NCI-H1092 (cell line): ENCODE results near the gene ALCAM.
"Not testable (repeated sequence)": the region's sequence is repeated elsewhere in the genome, so short reads cannot be mapped to it uniquely, and the experiment has no call there.

Source experiments
- DNase-seq: peaks from one replicate; lab custom pipeline; 2025; lab: John Stamatoyannopoulos, UW

The ALCAM gene

DNA sequence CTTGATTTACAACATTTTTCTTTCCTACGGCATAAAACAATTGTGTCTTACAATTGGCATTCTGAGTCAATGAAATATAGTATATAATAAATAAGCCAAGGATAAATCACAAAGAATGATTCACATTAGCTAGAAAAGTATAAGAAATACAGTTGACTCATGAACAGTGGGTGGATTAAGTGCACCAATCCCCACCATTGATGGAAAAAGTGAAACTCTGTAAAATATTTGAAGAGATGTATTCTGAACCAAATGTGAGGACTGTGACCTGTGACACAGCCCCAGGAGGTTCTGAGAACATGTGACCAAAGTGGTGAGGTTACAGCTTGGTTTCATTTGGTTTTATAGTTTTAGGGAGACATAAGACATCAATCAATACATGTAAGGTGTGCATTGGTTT is 227.5 kb downstream of the ALCAM start:
- no peak for DNase-seq

DNA sequence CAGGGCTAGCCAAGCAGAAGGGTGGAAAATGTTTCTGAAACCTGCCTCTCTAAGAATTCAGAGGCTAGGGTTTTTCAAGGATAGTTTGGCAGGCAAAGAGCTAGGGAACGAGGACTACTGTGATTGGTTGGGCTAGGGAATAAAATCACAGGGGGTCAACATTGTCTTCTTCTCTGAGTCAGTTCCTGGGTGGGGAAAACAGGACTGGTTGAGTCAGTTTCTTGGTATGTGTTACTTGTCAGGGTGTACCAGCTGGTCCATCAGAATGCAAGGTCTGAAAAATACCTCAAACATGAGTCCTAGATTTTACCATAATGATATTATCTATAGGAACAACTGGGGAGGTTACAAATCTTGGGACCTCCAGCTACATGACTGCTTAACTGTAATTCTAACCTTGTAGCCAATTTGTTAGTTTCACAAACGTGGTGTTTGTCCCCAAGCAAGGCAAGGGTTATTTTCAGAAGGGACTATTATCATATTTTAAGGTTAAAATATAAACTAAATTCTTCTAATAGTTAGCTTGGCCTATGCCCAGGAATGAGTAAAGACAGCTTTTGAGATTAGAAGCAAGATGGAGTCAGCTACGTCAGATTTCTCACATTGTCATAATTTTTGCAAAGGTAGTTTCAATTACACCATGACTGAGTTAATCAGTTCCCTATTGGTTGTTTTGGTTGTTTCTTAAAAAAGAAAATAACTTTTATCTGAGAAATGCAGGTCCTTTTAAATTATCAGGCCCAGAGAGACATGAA is 231.5 kb downstream of the ALCAM start:
- DNase-seq = no peak

DNA sequence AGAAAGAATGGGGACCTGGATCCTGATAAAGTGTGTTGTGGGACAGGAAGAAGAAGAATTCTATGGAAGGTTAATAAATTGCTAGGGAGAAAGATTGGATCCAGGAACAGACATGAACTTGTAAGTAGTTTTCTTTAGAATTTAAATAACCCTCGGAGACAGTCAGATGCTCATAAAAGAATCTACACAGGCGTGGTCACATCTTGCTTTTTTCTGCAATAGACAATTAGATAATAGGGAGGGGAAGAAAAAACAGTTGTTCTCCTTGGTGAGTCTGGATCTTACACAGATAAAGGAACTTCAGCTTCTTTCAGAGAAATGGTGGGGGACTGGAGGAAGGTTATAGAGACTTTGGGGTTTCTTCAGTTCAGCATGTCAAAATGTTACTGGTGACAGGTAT is 232.6 kb downstream of the ALCAM start:
- no peak for DNase-seq

DNA sequence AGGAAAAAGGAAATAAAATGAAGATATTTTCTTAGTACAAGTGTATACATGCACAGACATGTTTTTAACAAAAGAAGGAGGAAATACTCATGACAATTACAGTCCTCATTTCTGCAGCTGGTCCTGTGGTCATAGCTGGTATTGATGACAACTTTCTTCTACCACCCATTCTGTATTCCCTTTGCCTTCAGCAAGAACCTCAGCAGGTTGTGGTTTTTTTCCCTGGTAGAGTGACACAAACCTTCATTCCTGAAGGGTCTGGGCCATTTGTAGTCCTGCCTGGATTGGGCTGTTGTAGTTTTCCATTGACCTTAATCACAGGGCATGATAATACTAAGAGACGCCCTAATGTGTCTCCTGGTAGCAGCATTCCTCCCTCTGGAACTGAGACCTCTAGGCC is 235.0 kb downstream of the ALCAM start:
- DNase-seq = not testable (repeated sequence)

DNA sequence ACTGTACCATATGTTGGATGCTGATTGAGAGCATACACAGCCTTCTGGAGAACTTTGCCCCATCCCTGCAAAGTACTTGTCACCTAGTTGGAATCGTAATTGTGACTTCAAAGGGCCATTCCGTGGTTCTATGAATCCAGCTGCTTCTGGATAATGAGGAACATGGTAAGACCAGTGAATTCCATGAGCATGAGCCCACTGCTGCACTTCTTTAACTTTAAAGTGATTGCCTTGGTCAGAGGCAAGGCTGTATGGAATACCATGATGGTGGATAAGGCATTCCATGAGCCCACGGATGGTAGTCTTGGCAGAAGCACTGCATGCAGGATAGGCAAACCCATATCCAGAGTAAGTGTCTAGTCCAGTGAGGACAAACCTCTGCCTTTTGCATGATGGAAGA is 235.6 kb downstream of the ALCAM start:
- DNase-seq = not testable (repeated sequence)

DNA sequence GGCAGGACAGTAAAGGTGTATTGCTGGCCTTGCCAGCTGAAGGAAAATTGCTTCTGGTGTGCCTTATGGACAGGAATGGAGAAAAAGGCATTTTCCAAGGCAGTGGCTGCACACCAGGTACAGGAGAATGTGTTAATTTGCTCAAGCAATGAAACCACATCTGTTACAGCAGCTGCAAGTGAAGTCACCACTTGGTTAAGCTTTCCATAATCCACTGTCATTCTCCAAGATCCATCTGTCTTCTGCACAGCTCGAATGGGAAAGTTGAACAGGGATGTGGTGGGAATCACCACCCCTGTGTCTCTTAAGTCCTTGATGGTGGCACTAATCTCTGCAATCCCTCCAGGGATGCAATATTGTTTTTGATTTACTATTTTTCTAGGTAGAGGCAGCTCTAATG is 236.8 kb downstream of the ALCAM start:
- not testable (repeated sequence) for DNase-seq

DNA sequence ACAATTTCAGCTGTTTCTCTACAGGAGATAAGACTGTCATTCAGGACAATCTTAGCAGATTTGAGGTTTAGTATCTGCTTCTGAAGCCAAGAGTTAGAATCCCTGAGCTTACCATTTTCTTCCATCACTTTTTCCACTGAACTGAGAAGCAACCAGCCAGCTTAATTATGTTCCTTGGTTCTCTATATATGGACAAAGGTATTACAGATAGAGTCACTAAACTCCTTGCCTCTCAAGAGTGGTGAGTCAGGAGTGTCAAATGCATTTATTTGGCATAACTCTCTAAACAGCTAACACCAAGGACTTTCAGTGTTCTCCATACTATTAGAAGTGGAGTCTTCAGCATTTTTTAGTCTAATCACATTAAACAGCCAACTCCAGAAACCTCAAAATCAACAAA is 239.3 kb downstream of the ALCAM start:
- no peak for DNase-seq

DNA sequence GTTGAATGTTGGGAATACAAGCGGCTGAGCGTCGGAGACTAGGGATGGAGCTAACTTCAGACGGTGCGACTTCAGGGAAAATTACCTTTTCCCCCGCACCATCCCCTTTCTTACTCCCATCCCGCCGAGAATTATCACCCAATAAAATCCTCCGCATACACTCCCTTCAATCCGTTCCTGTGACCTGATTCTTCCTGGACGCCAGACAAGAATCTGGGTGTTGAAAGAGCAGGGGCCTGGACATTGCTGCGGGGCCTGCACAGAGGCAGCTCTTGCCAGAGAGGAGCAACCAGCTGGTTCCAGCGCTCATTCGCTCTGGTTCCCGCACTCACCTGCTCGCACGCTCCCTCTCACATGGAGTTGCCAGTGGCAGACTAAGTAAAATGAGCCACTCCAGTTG is 241.9 kb downstream of the ALCAM start:
- DNase-seq = no peak

DNA sequence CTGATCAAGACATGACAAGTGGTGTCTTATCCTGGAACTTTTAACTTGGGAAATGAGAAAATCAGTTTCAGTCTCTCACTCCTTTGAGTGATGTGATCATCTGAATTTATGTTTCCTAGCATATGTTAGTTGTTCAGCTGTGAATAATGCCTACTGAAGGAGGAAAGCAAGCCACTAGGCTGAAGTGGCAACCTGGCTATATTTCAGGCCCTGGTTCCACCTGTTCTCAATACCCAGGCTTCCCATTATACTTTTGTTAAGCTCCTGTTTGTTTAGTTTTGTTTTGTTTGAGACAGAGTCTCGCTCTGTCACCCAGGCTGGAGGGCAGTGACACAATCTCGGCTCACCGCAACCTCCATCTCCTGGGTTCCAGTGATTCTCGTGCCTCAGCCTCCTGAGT is 243.8 kb downstream of the ALCAM start:
- no peak for DNase-seq

DNA sequence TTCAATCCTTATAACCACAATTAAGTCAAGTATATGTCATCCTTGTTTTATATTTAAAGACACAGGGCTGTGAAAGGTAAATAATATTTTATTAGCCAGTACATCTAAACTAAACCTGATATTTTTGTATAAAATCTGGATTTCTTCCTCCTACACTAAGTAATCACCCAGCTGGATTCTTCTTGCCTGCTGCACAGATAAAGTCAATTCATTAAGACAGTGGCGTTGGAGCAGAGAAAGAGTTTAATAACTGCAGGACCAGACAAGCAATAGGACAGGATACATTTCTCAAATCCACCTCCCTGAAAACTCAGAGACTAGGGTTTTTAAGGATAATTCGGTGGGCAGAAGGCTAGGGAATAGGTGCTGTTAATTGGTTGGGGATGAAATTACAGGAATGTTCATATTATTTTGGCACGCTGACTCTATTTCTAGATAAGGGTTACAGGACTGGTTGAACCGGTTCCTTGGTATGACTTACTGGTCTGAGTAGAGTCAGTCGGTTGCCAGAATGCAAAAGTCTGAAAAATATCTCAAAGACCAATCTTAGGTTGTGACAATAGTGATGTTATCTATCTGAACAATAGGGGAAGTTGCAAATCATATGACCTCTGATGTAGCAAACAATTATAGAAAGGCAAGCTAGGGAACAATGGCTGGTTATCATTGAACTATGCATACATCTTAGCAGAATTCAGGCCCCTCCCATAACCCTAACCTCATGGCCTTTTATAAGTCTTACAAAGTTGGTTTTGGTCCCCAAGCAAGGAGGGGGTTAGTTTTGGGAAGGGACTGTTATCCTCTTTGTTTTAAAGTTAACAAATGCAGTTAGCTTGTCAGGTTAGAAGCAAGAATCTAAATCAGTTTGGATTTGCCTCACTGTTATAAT is 244.8 kb downstream of the ALCAM start:
- no peak for DNase-seq

DNA sequence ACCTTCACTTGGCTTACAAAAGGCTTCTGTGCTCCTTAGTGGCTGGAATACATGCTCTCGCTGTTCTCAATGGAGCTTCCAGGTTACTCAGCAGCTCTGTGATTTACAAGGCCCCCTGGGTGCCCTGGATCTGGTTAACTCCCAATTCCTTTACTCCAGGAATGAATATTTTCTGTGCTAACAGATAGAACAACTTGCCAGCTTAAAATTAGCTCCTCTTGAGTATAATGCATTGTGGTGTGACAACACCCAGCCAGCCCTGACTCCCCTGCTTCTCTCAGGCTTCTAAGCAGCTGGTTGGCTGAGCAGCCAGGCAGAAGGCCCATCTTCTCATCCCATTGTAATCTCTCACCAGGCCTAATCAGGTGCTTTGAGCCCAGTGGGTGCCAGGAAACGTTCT is 246.4 kb downstream of the ALCAM start:
- DNase-seq = no peak

DNA sequence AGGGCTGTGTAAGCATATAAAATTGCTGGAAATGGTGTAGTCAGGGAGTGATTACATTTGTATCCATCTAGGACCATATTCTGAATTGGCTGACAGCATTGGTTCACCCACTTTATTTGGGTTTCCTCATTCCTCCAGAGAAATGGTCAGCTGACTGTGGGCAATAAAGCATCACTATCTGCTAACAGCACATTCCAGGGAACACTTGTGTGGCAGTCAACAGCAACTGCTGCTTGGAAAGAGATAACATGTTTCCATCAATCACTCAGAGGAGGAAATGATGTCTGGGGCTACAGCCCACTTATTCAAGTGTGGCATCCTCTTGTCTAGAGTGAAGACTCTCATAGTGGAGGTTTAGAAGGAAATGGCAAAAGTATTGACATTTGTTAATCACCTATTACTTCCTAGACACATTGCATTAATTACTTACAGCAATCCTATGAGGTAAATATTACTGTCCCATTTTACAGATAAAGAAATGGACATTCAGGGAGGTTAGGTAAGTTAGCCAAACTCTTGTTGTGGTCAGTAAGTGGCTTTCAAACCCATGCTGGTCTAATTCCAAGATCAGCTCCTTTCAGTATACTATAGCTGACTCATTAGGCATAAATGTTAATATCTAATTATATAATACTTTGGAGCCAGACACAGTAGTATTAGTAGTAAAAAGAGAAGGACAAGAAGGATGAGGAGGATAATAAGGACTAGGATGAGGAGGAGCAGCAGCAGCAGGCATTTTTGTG is 247.8 kb downstream of the ALCAM start:
- no peak for DNase-seq

DNA sequence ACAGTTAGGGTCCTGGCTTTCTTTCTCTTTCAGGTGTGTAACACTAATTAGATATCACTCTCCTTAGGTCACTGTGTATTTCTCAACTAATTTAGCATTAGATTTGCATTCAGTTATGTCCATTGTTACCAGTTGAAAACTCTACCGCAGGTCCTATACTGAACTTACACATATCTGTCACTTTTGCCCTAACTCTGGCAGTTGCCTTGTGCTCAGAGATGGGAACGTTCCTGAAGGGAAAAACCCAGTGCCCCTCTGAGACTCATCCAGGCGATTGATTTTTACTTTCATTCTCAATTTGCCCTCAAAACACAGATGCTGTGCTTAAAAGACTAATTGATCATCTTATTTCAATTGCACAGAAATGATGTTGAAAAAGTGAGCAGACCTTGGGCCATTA is 249.1 kb downstream of the ALCAM start:
- no peak for DNase-seq

DNA sequence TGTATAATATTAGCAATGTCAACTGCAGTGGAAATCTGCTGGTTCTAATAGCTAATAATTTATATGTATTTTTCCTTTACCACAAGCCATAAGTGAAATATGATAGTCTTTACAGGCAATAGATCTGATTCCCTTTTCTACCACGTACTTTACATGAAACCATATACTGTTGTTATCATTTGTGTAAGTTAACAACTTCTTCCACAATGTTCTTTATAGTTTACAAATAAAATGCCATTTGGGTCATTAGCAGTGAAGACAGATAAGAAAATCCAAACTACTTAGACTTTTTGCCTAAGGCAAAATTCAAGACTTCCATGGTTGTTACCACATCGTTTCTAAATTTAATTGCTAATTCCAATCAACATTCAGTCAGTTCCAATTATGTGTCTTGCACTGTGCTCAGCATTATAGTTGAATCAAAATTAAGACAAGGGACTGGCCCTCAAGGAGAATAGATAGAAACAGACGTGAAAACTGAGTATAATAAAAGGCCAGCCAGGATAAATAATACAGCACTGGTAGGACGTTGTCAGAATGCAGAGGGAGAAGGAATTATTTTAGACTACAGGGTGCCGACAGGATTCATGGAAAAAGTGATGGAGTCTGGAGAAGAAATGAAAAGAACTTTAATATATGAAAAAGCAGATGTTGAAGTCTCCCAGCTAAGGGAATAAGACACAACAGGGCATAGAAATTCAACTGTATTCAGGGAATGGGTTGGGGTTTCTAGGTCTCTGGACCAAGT is 249.8 kb downstream of the ALCAM start:
- DNase-seq = no peak

DNA sequence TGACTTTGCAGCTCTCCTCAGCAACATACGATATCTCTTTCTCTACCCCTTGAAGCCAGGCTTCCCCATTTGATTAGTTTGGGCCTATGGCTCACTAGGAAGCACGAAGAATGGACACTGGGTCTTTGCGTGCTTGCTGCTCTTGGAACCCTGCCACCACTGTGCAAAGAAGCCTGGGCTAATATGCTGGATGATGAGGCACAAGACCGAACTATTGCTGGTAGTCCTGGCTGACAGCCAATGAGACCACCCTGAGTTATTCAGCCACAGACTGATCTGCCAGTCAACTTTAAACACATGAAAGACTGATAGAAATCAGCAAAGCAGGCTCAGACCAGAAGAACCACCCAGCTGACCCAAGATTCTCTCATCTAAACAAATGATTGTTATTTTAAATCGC is 251.8 kb downstream of the ALCAM start:
- DNase-seq = no peak

DNA sequence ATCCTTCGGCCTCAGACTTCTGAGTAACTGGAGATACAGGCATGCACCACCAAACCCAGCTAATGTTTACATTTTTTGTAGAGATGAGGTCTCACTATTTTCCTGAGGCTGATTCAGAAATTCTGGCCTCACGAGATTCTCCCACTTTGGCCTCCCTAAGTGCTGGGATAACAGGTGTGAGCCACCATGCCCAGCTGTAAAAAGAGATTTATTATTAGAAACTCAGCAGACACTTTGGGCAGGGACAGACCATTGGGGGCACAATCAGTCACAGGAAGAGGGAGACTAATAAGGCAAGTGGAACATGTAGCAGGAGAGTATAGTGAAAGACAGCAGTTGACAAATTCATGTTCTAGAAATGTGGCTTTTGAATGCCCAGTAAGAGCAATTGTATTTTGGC is 252.9 kb downstream of the ALCAM start:
- no peak for DNase-seq

DNA sequence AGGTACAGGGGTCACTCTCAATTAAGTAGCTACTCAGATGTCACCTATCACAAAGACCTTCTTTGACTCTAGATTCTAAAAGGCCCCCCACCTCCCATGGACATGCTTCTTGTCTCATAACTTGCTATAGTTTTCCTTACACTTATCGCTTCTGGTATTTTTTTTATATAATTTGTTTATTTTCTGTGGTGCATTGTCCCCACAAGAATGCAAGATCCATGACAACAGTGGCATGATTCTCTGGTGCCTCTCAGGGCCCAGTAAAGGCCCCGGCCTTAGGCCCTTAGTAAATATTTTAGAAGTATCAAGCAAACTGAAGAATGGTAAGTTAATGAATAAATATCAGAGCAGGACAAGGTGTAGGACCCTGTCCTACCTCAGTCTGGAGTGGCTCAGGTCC is 253.5 kb downstream of the ALCAM start:
- DNase-seq = no peak

DNA sequence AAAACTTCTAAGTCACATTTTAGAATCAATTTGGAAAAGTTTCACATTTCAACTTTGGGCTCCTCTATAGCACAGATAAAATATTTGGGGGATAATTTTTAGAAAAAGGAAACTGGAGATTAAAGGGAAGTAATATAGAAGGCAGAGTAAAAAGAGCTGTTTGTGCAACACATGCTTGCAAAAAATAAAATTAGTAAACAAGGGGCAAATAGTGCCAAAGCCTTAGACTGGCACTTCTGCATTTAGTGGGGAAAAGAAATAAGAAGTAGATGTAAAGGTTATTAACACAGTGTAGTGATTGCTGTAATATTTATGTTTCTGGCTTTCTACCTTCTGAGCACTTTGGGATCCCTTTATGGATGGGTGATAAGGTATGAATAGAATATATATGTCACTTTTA is 255.5 kb downstream of the ALCAM start:
- no peak for DNase-seq
